ENCODE measurements around the gene KCNT2.

KCNT2 gene

DNA sequence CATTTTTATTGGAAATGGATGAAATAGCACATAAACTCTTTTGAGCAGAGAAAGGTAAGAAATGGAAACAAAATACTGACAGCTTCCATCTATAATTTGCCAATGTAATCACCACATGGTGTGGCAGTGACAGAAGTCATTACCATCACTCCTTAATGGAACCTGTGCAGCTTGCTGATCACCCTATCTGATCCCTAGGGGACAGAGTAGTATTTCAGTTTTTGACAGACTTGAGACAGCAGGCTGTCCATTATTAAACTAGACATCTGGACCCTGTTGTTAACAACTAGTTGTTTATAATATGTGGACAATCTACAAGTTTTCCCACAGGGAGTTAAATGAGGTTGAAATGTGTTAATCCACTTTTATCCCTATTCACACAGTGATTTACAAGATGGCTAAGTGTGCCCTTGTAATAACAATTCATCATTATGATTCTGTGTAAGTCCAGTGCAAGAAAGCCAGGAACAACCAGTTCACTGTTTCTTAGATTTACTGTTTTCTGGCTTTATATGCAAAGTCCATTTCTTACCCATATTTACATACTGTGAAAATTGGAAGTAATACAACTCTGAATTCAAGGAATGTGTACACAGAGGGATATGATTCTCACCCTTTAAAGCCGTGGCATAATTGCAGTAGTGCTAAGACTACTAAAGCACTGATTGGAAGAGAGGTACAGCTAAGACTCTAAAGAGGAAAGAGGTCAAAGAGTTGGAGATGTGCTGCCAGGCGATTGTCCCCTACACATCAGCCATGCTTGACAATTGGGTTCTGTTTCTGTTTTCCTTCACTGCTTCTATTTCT, 9.1 kb downstream of the KCNT2 start:
- TF ChIP-seq, protein P1, sequence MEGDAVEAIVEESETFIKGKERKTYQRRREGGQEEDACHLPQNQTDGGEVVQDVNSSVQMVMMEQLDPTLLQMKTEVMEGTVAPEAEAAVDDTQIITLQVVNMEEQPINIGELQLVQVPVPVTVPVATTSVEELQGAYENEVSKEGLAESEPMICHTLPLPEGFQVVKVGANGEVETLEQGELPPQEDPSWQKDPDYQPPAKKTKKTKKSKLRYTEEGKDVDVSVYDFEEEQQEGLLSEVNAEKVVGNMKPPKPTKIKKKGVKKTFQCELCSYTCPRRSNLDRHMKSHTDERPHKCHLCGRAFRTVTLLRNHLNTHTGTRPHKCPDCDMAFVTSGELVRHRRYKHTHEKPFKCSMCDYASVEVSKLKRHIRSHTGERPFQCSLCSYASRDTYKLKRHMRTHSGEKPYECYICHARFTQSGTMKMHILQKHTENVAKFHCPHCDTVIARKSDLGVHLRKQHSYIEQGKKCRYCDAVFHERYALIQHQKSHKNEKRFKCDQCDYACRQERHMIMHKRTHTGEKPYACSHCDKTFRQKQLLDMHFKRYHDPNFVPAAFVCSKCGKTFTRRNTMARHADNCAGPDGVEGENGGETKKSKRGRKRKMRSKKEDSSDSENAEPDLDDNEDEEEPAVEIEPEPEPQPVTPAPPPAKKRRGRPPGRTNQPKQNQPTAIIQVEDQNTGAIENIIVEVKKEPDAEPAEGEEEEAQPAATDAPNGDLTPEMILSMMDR (IDR thresholded peaks at IDR 0.05; ENCODE audit: low read depth, low read length), result no peak
- no peak for DNase-seq (ENCODE audit: low read depth in 2 of 2)
- H3K4me3 ChIP-seq (replicated peaks in 1 of 2; ENCODE audit: low read depth in 2 of 2, low read length in 2 of 2), result no peak overlapping the region

GRCh38 chr1:196594700-196595099, 13.5 kb downstream of the KCNT2 start:
- TF ChIP-seq, protein P1 (IDR thresholded peaks at IDR 0.05; ENCODE audit: low read depth, low read length), result no peak
- DNase-seq (ENCODE audit: low read depth in 2 of 2), result no peak
- no peak overlapping the region for H3K4me3 ChIP-seq (replicated peaks in 1 of 2; ENCODE audit: low read depth in 2 of 2, low read length in 2 of 2)

DNA sequence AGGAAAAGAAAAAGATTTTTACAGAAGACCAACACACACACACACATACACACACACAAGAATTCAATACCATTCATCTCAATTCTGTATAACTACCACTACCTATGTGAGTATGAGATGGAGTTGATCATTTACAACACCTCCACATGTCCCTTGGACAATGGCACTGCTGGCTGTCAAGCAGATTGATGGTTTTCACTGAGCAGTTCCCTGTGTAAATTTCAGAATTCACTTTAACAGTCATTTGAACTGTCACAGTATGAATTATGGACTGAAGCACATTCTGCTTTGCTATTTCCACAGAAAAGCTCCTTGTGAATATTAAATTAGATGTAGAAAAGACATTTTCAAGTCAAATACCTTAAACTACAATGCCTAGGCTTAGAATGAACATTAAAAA, 14.3 kb downstream of the KCNT2 start:
- TF ChIP-seq, protein P1 (IDR thresholded peaks at IDR 0.05; ENCODE audit: low read depth, low read length), result no peak
- DNase-seq (ENCODE audit: low read depth in 2 of 2), result no peak
- no peak overlapping the region for H3K4me3 ChIP-seq (replicated peaks in 1 of 2; ENCODE audit: low read depth in 2 of 2, low read length in 2 of 2)

DNA sequence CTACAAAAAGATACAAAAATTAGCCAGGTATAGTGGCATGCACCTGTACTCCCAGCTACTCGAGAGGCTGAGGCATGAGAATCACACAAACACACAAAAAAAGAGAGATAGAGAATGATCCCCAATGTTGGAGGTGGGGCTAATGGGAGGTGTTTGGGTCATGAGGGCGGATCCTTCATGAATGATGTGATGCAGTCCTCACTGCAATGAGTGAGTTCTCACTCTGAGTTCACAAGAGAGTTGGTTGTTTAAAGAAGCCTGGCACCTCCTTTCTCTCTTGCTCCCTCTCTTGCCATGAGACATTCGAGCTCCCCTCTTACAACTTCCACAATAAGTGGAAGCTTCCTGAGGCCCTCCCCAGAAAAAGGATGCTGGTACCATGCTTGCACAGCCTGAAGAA, 17.3 kb downstream of the KCNT2 start:
- DNase-seq (ENCODE audit: low read depth in 2 of 2), result no peak
- H3K4me3 ChIP-seq (replicated peaks in 1 of 2; ENCODE audit: low read depth in 2 of 2, low read length in 2 of 2), result no peak overlapping the region
- TF ChIP-seq, protein P1 (IDR thresholded peaks at IDR 0.05; ENCODE audit: low read depth, low read length), result no peak

- DNase-seq (ENCODE audit: low read depth in 2 of 2), result no peak
- no peak overlapping the region for H3K4me3 ChIP-seq (replicated peaks in 1 of 2; ENCODE audit: low read depth in 2 of 2, low read length in 2 of 2)
- TF ChIP-seq, protein P1 (IDR thresholded peaks at IDR 0.05; ENCODE audit: low read depth, low read length), result no peak
These were observed 18.1 kb downstream of the KCNT2 start for GRCh38 chr1:196590012-196590708.

- TF ChIP-seq, protein P1 (IDR thresholded peaks at IDR 0.05; ENCODE audit: low read depth, low read length), result no peak
- no peak overlapping the region for H3K4me3 ChIP-seq (replicated peaks in 1 of 2; ENCODE audit: low read depth in 2 of 2, low read length in 2 of 2)
- DNase-seq (ENCODE audit: low read depth in 2 of 2), result no peak
These were observed 23.5 kb downstream of the KCNT2 start for GRCh38 chr1:196584696-196585095.
